HepG2 (cell line): ENCODE results near the gene KANSL1. TPM values are rescaled to one million over a fixed set of nuclear protein-coding genes. Genes with fewer than 3 reads are reported as not detected.

Experiments
- ATAC-seq: fragments of 200-7000 bp; cut with Tn5 transposase; 3 replicates; pipeline ENCODE4 v1.9.1; 2020; ENCODE audit warnings: mild to moderate bottlenecking, moderate library complexity
- BruUV-seq: library from RNA; stranded (reverse); fragments of 400-500 nt; replicated peaks from 2 replicates; lab custom pipeline; 2021; lab: Mats Ljungman, UMichigan
- CTCF ChIA-PET: fragments of 300-600 bp; formaldehyde crosslinking; extraction: SDS; loops from one replicate; lab custom pipeline; 2021; ENCODE audit warnings: low total read pairs, inconsistent platforms, low intra/inter-chr PET ratio; lab: Yijun Ruan, JAX
- POLR2A ChIA-PET: fragments of 350-600 bp; sonication (Branson Sonifier 250); formaldehyde crosslinking; loops from one replicate; lab custom pipeline; 2020; ENCODE audit warnings: antibody characterized with exemption, inconsistent platforms; lab: Yijun Ruan, JAX
- DNase-seq: peaks from one replicate; pipeline ENCODE4 v3.0.0-alpha.2; 2015; ENCODE audit warnings: low spot score
- FAIRE-seq: peaks from 3 replicates; lab custom pipeline; 2011; peaks lifted over from hg19 to GRCh38; lab: Jason Lieb, UNC
- H2AFZ ChIP-seq: one replicate; pipeline ENCODE4 v1.6.1; 2011; ENCODE audit warnings: low read length, inconsistent platforms
- H3K27ac ChIP-seq: fragments of 300-600 bp; 3 replicates; pipeline ENCODE4 v1.8.0; 2011; ENCODE audit warnings: mixed run types, mild to moderate bottlenecking, mixed read lengths, low read length, inconsistent platforms; ENCODE audit not compliant: insufficient read depth; ENCODE audit errors: extremely low read length
- H3K27me3 ChIP-seq, 2 experiments: fragments of 200-600 bp in 1 of 2; 2 replicates in 1 of 2; 3 replicates in 1 of 2; pipeline versions ENCODE4 v1.6.0 to v1.8.0; 2011; ENCODE audit warnings: low read length in 2 of 2, mild to moderate bottlenecking in 2 of 2, moderate library complexity in 2 of 2, inconsistent platforms in 1 of 2; ENCODE audit not compliant: insufficient read depth in 2 of 2, control insufficient read depth in 1 of 2
- H3K36me3 ChIP-seq, 2 experiments: fragments of 200-600 bp in 1 of 2; replicated peaks in 1 of 2; 2 replicates in 1 of 2; 3 replicates in 1 of 2; pipeline versions ENCODE4 v1.5.1 to v1.8.0; 2011; ENCODE audit warnings: low read length in 2 of 2, inconsistent platforms in 1 of 2; ENCODE audit not compliant: insufficient read depth in 2 of 2, control insufficient read depth in 1 of 2
- H3K4me1 ChIP-seq: 2 replicates; pipeline ENCODE4 v1.5.1; 2012; ENCODE audit warnings: low read length, inconsistent platforms; ENCODE audit not compliant: insufficient read depth
- H3K4me2 ChIP-seq: 2 replicates; pipeline ENCODE4 v1.6.0; 2011; ENCODE audit warnings: low read depth, low read length, inconsistent platforms
- H3K4me3 ChIP-seq, 3 experiments: fragments of 200-600 bp in 1 of 3; sonication (generic), shearing (Covaris generic) in 1 of 3; replicated peaks in 1 of 3; 2 replicates each; pipeline ENCODE4 v1.5.1; 2011 to 2016; ENCODE audit warnings: low read length in 3 of 3, inconsistent platforms in 2 of 3, low read depth in 2 of 3, mild to moderate bottlenecking in 2 of 3, control low read depth in 1 of 3, mixed read lengths in 1 of 3; ENCODE audit not compliant: insufficient read depth in 1 of 3
- H3K79me2 ChIP-seq: one replicate; pipeline ENCODE4 v1.6.1; 2011; ENCODE audit warnings: low read length, inconsistent platforms; ENCODE audit not compliant: insufficient read depth
- H3K9ac ChIP-seq: 2 replicates; pipeline ENCODE4 v1.6.0; 2011; ENCODE audit warnings: mild to moderate bottlenecking, low read depth, low read length, inconsistent platforms; ENCODE audit not compliant: insufficient read depth
- H3K9me3 ChIP-seq: 2 replicates; pipeline ENCODE4 v1.5.1; 2012; ENCODE audit warnings: mild to moderate bottlenecking, low read length
- H4K20me1 ChIP-seq: 2 replicates; pipeline ENCODE4 v1.6.0; 2011; ENCODE audit warnings: inconsistent platforms, mild to moderate bottlenecking, low read length, moderate library complexity; ENCODE audit not compliant: insufficient read depth
- AHR ChIP-seq: IDR thresholded peaks from 2 replicates; pipeline ENCODE4 v1.6.1; 2018; ENCODE audit warnings: missing genetic modification reagents, missing compliant biosample characterization
- DMAP1 ChIP-seq: IDR thresholded peaks from 2 replicates; pipeline ENCODE4 v1.6.1; 2016
- FOXC1 ChIP-seq: sonication (generic); formaldehyde crosslinking; IDR thresholded peaks from 2 replicates; pipeline ENCODE4 v1.8.0; 2022; ENCODE audit warnings: mild to moderate bottlenecking, missing genetic modification reagents, borderline replicate concordance
- FOXJ3 ChIP-seq: sonication (generic); formaldehyde crosslinking; IDR thresholded peaks from 2 replicates; pipeline ENCODE4 v1.4.0; 2020; ENCODE audit warnings: missing genetic modification reagents, mild to moderate bottlenecking, borderline replicate concordance
- KAT2B ChIP-seq: fragments of 150-350 bp; IDR thresholded peaks from 2 replicates; pipeline ENCODE4 v1.6.1; 2014; ENCODE audit warnings: low read depth, low read length, borderline replicate concordance
- MAZ ChIP-seq, 2 experiments: sonication (generic) in 1 of 2; formaldehyde crosslinking in 1 of 2; IDR thresholded peaks; 2 replicates each; pipeline versions ENCODE4 v1.5.0 to v1.6.1; 2012 to 2020; ENCODE audit warnings: low read depth in 2 of 2, mild to moderate bottlenecking in 2 of 2, borderline replicate concordance in 1 of 2, improper control_type of control experiment in 1 of 2, low read length in 1 of 2, missing genetic modification reagents in 1 of 2, moderate library complexity in 1 of 2
- MIER2 ChIP-seq: IDR thresholded peaks from 2 replicates; pipeline ENCODE4 v1.6.1; 2016; ENCODE audit warnings: missing biosample characterization, missing genetic modification reagents
- PAF1 ChIP-seq: IDR thresholded peaks from 2 replicates; pipeline ENCODE4 v1.6.1; 2016; ENCODE audit warnings: missing genetic modification reagents, missing compliant biosample characterization
- SP140L ChIP-seq: sonication (generic); formaldehyde crosslinking; IDR thresholded peaks from 2 replicates; pipeline ENCODE4 v1.4.0; 2020; ENCODE audit warnings: missing genetic modification reagents, borderline replicate concordance
- TRIM24 ChIP-seq: sonication (generic); formaldehyde crosslinking; IDR thresholded peaks from 2 replicates; pipeline ENCODE4 v1.8.0; 2022; ENCODE audit warnings: mild to moderate bottlenecking, missing genetic modification reagents
- ZNF253 ChIP-seq: sonication (generic); formaldehyde crosslinking; IDR thresholded peaks from 2 replicates; pipeline ENCODE4 v1.8.0; 2022; ENCODE audit warnings: mild to moderate bottlenecking, missing genetic modification reagents, borderline replicate concordance
- ZNF354B ChIP-seq: sonication (generic); formaldehyde crosslinking; IDR thresholded peaks from 2 replicates; pipeline ENCODE4 v1.8.0; 2022; ENCODE audit warnings: mild to moderate bottlenecking, missing genetic modification reagents
- ZNF546 ChIP-seq: sonication (generic); formaldehyde crosslinking; conservative IDR thresholded peaks from 2 replicates; pipeline ENCODE4 v1.8.1; 2023; ENCODE audit warnings: mild to moderate bottlenecking, missing genetic modification reagents
- ZNF570 ChIP-seq: sonication (generic); formaldehyde crosslinking; IDR thresholded peaks from 2 replicates; pipeline ENCODE4 v1.4.0; 2020; ENCODE audit warnings: mild to moderate bottlenecking, missing genetic modification reagents, borderline replicate concordance
- ZNF879 ChIP-seq: sonication (generic); formaldehyde crosslinking; IDR thresholded peaks from 2 replicates; pipeline ENCODE4 v1.8.1; 2023; ENCODE audit warnings: missing genetic modification reagents
- ZSCAN30 ChIP-seq: sonication (generic); formaldehyde crosslinking; IDR thresholded peaks from 2 replicates; pipeline ENCODE4 v1.5.0; 2020; ENCODE audit warnings: mild to moderate bottlenecking, missing genetic modification reagents
- WGBS: methylation state at CpG from one replicate; pipeline ENCODE4 v1.1.6; 2017; ENCODE audit warnings: low lambda C conversion rate; 5-methylcytosine and 5-hydroxymethylcytosine counted together
- in situ Hi-C: cut with HindIII; loops from 2 replicates; pipeline ENCODE4 v1.10.0; 2017; ENCODE audit warnings: low pct_unique_long_range_greater_than_20kb; ENCODE audit not compliant: extremely low pct_ligation_motif_present
- intact Hi-C: fragments of 100-400 bp; cut with micrococcal nuclease; formaldehyde crosslinking; loops from one replicate; pipeline ENCODE4 v1.10.0; 2022; ENCODE audit not compliant: unreplicated experiment
- polyA plus RNA-seq, 8 experiments: library from polyadenylated mRNA; depleted of rRNA in 3 of 8; stranded (reverse) in 7 of 8; unstranded in 1 of 8; fragments of >200 nt; fragmentation: Illumina TruSeq in 4 of 8; extraction: Trizol in 4 of 8; gene quantifications; 2 replicates each; pipeline versions ENCODE4 v1.2.1 to v1.2.3, GENCODE V29; 2011 to 2016; ENCODE audit warnings: low read depth in 4 of 8, missing spikeins in 1 of 8, mixed read lengths in 1 of 8; ENCODE audit not compliant: insufficient read depth in 1 of 8
- total RNA-seq, 5 experiments: library from RNA; depleted of rRNA; stranded (reverse); fragments of >200 nt; fragmentation: Illumina TruSeq; extraction: Trizol; gene quantifications; 2 replicates each; pipeline ENCODE4 v1.2.3, GENCODE V29; 2016; ENCODE audit warnings: low read depth in 1 of 5
- TF ChIP-seq, protein P1 (sequence below): sonication (generic); formaldehyde crosslinking; IDR thresholded peaks from 2 replicates; pipeline ENCODE4 v1.4.0; 2020; ENCODE audit warnings: mild to moderate bottlenecking, missing genetic modification reagents
- TF ChIP-seq, protein P2 (sequence below), 2 experiments: IDR thresholded peaks; 2 replicates each; pipeline ENCODE4 v1.6.1; 2011 to 2012; ENCODE audit warnings: low read length in 2 of 2, borderline replicate concordance in 1 of 2, low read depth in 1 of 2, mild to moderate bottlenecking in 1 of 2, moderate library complexity in 1 of 2
- TF ChIP-seq, protein P3 (sequence below): sonication (generic); formaldehyde crosslinking; IDR thresholded peaks from 2 replicates; pipeline ENCODE4 v1.4.0; 2020; ENCODE audit warnings: missing genetic modification reagents

The KANSL1 gene
- total and polyA plus RNA-seq, 2 of the 13 experiments (the other 11 are each of a cell fraction or from before 2014, with no cell fraction given) = 24.0 to 59.6 TPM

GRCh38 chr17:46121841-46122485 is 71.3 kb downstream of the KANSL1 start:
- FAIRE-seq (no peak), DNase-seq (no peak), ATAC-seq (no peak)
- Histone ChIP-seq H3K36me3 (peaks cover 0 to 4% of the 10 kb centered on the region in 2 experiments; a peak in 1 of 5 replicates), H3K9ac (no peak overlapping the region), H3K27me3 (no peaks in the 10 kb centered on the region), H3K4me1 (peaks cover 47% of the 10 kb centered on the region), H3K4me2 (no peak overlapping the region), H4K20me1 (peaks cover 69% of the 10 kb centered on the region), H3K9me3 (no peaks in the 10 kb centered on the region), H3K4me3 (no peak overlapping the region), H3K79me2 (peaks cover 96% of the 10 kb centered on the region), H2AFZ (no peak overlapping the region), H3K27ac (no peak overlapping the region)
- no TSS peak for BruUV-seq
- WGBS = 96% methylated on average over 5 of the region's 5 CpGs
- TF ChIP-seq ZSCAN30 (CRISPR knock-in tag) (no peak), MIER2 (CRISPR knock-in tag) (no peak), SP140L (CRISPR knock-in tag) (no peak), ZNF546 (CRISPR knock-in tag) (no peak), TRIM24 (CRISPR knock-in tag) (no peak), DMAP1 (no peak), ZNF570 (CRISPR knock-in tag) (no peak), ZNF354B (CRISPR knock-in tag) (no peak), PAF1 (no peak), FOXC1 (CRISPR knock-in tag) (no peak), MAZ (IDR thresholded peaks at IDR 0.05; ENCODE audit: borderline replicate concordance, low read depth, low read length) (no peak), MAZ (CRISPR knock-in tag; IDR thresholded peaks at IDR 0.05; ENCODE audit: low read depth) (no peak), AHR (CRISPR knock-in tag) (no peak), KAT2B (no peak), ZNF879 (no peak), ZNF253 (CRISPR knock-in tag) (no peak), FOXJ3 (CRISPR knock-in tag) (no peak)
- TF ChIP-seq, protein P1, sequence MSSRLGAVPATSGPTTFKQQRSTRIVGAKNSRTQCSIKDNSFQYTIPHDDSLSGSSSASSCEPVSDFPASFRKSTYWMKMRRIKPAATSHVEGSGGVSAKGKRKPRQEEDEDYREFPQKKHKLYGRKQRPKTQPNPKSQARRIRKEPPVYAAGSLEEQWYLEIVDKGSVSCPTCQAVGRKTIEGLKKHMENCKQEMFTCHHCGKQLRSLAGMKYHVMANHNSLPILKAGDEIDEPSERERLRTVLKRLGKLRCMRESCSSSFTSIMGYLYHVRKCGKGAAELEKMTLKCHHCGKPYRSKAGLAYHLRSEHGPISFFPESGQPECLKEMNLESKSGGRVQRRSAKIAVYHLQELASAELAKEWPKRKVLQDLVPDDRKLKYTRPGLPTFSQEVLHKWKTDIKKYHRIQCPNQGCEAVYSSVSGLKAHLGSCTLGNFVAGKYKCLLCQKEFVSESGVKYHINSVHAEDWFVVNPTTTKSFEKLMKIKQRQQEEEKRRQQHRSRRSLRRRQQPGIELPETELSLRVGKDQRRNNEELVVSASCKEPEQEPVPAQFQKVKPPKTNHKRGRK (CRISPR knock-in tag) = no peak
- TF ChIP-seq, protein P2, sequence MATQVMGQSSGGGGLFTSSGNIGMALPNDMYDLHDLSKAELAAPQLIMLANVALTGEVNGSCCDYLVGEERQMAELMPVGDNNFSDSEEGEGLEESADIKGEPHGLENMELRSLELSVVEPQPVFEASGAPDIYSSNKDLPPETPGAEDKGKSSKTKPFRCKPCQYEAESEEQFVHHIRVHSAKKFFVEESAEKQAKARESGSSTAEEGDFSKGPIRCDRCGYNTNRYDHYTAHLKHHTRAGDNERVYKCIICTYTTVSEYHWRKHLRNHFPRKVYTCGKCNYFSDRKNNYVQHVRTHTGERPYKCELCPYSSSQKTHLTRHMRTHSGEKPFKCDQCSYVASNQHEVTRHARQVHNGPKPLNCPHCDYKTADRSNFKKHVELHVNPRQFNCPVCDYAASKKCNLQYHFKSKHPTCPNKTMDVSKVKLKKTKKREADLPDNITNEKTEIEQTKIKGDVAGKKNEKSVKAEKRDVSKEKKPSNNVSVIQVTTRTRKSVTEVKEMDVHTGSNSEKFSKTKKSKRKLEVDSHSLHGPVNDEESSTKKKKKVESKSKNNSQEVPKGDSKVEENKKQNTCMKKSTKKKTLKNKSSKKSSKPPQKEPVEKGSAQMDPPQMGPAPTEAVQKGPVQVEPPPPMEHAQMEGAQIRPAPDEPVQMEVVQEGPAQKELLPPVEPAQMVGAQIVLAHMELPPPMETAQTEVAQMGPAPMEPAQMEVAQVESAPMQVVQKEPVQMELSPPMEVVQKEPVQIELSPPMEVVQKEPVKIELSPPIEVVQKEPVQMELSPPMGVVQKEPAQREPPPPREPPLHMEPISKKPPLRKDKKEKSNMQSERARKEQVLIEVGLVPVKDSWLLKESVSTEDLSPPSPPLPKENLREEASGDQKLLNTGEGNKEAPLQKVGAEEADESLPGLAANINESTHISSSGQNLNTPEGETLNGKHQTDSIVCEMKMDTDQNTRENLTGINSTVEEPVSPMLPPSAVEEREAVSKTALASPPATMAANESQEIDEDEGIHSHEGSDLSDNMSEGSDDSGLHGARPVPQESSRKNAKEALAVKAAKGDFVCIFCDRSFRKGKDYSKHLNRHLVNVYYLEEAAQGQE (IDR thresholded peaks at IDR 0.05; ENCODE audit: borderline replicate concordance in 1 of 2, low read depth in 1 of 2, low read length in 2 of 2) = no peak
- TF ChIP-seq, protein P3, sequence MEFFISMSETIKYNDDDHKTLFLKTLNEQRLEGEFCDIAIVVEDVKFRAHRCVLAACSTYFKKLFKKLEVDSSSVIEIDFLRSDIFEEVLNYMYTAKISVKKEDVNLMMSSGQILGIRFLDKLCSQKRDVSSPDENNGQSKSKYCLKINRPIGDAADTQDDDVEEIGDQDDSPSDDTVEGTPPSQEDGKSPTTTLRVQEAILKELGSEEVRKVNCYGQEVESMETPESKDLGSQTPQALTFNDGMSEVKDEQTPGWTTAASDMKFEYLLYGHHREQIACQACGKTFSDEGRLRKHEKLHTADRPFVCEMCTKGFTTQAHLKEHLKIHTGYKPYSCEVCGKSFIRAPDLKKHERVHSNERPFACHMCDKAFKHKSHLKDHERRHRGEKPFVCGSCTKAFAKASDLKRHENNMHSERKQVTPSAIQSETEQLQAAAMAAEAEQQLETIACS (CRISPR knock-in tag) = no peak
- intact Hi-C loops (no loop called here), in situ Hi-C loops (no loop called here)
- CTCF ChIA-PET = no interaction called here
- POLR2A ChIA-PET = no interaction called here
